BE2C (cell line): ENCODE results near the gene LMO3.

ENCODE experiments used
- DNase-seq: peaks from one replicate; pipeline ENCODE4 v3.0.0-alpha.2; 2020
- H3K27me3 ChIP-seq: fragments of 250-450 bp; sonication (Bioruptor Pico); 2 replicates; pipeline ENCODE4 v1.5.1; 2020; ENCODE audit warnings: mild to moderate bottlenecking
- H3K36me3 ChIP-seq: fragments of 250-450 bp; sonication (Bioruptor Pico); 2 replicates; pipeline ENCODE4 v1.5.1; 2020; ENCODE audit warnings: mild to moderate bottlenecking
- H3K4me1 ChIP-seq: fragments of 250-450 bp; sonication (Bioruptor Pico); 2 replicates; pipeline ENCODE4 v1.5.1; 2020
- H3K4me3 ChIP-seq: 2 replicates; pipeline ENCODE4 v1.5.1; 2011; ENCODE audit warnings: low read depth, low read length
- H3K9me3 ChIP-seq: fragments of 250-450 bp; sonication (Bioruptor Pico); 2 replicates; pipeline ENCODE4 v1.5.1; 2020
- CTCF ChIP-seq: IDR thresholded peaks from 2 replicates; pipeline ENCODE4 v1.5.1; 2012; ENCODE audit warnings: mild to moderate bottlenecking, low read depth, low read length

Gene LMO3

GRCh38 chr12:16594797-16595196 lies 11.2 kb downstream of the LMO3 start:
- no peaks in the 10 kb centered on the region for H3K4me1 ChIP-seq
- no peaks in the 10 kb centered on the region for H3K9me3 ChIP-seq
- no peak for TF ChIP-seq CTCF
- no peak overlapping the region for H3K4me3 ChIP-seq
- no peaks in the 10 kb centered on the region for H3K36me3 ChIP-seq
- DNase-seq: no peak
- H3K27me3 ChIP-seq: peaks cover 8% of the 10 kb centered on the region; the same call in 1 of the 2 replicates

GRCh38 chr12:16593546-16593945 lies 12.4 kb downstream of the LMO3 start:
- no peak for DNase-seq
- Histone ChIP-seq H3K9me3 (no peaks in the 10 kb centered on the region), H3K4me3 (no peak overlapping the region), H3K36me3 (no peaks in the 10 kb centered on the region), H3K4me1 (no peaks in the 10 kb centered on the region), H3K27me3 (peaks cover 3% of the 10 kb centered on the region; the same call in 1 of the 2 replicates)
- TF ChIP-seq CTCF: no peak

- Histone ChIP-seq H3K4me3 (no peak overlapping the region), H3K4me1 (no peaks in the 10 kb centered on the region), H3K9me3 (no peaks in the 10 kb centered on the region), H3K27me3 (no peaks in the 10 kb centered on the region; the same call in 1 of the 2 replicates), H3K36me3 (no peaks in the 10 kb centered on the region)
- DNase-seq: no peak
- TF ChIP-seq CTCF: no peak
Observed at GRCh38 chr12:16590645-16591044, 15.3 kb downstream of the LMO3 start.

GRCh38 chr12:16588812-16589211 lies 17.1 kb downstream of the LMO3 start:
- DNase-seq: no peak
- no peak for TF ChIP-seq CTCF
- no peaks in the 10 kb centered on the region for H3K4me1 ChIP-seq

GRCh38 chr12:16587514-16587913 lies 18.4 kb downstream of the LMO3 start:
- Histone ChIP-seq H3K9me3 (no peaks in the 10 kb centered on the region; the same call in 1 of the 2 replicates), H3K27me3 (no peaks in the 10 kb centered on the region; the same call in 1 of the 2 replicates), H3K36me3 (no peaks in the 10 kb centered on the region), H3K4me1 (no peaks in the 10 kb centered on the region), H3K4me3 (no peak overlapping the region)
- no peak for TF ChIP-seq CTCF
- DNase-seq: no peak

More at GRCh38 chr12:16588812-16589211, 17.1 kb downstream of the LMO3 start:
- Histone ChIP-seq H3K9me3 (no peaks in the 10 kb centered on the region), H3K36me3 (no peaks in the 10 kb centered on the region), H3K4me3 (no peak overlapping the region), H3K27me3 (no peaks in the 10 kb centered on the region; the same call in 1 of the 2 replicates)

GRCh38 chr12:16587110-16587453 lies 18.9 kb downstream of the LMO3 start:
- no peak for TF ChIP-seq CTCF
- Histone ChIP-seq H3K27me3 (no peaks in the 10 kb centered on the region; the same call in 1 of the 2 replicates), H3K9me3 (no peaks in the 10 kb centered on the region; the same call in 1 of the 2 replicates), H3K4me1 (no peaks in the 10 kb centered on the region), H3K36me3 (no peaks in the 10 kb centered on the region), H3K4me3 (no peak overlapping the region)
- DNase-seq: no peak
